H1 (cell line): ENCODE data around the gene SETD1B. TPM values are rescaled to one million over a fixed set of nuclear protein-coding genes. Genes with fewer than 3 reads are reported as not detected.

Experiments used
- SIN3A ChIP-seq, 2 experiments: IDR thresholded peaks in 1 of 2; conservative IDR thresholded peaks in 1 of 2; 2 replicates each; pipeline ENCODE4 v1.6.1; 2011 to 2012; ENCODE audit warnings: low read length in 2 of 2, improper control_type of control experiment in 1 of 2, low read depth in 1 of 2, mild to moderate bottlenecking in 1 of 2
- polyA plus RNA-seq, 7 experiments: library from polyadenylated mRNA; depleted of rRNA in 3 of 7; stranded (reverse) in 5 of 7; unstranded in 2 of 7; fragments of >200 nt in 5 of 7; fragments of 200-250 nt in 2 of 7; gene quantifications; 1 replicate in 5 of 7; 2 replicates in 1 of 7; 4 replicates in 1 of 7; pipeline versions ENCODE4 v1.2.1 to v1.2.3, GENCODE V29; 2011 to 2013; ENCODE audit warnings: missing spikeins in 2 of 7, mixed read lengths in 2 of 7
- total RNA-seq: library from RNA; stranded (reverse); fragmentation: NEBNext Ultra II Directional; extraction: Animal tissue kit (Norgen Biotek cat#: 25700); gene quantifications from 2 replicates; pipeline ENCODE4 v1.2.1, GENCODE V29; 2021

The SETD1B gene
- total and polyA plus RNA-seq, 2 of the 8 experiments (the other 6 are each of a cell fraction or from before 2014, with no cell fraction given): 1.3 to 17.7 TPM

DNA sequence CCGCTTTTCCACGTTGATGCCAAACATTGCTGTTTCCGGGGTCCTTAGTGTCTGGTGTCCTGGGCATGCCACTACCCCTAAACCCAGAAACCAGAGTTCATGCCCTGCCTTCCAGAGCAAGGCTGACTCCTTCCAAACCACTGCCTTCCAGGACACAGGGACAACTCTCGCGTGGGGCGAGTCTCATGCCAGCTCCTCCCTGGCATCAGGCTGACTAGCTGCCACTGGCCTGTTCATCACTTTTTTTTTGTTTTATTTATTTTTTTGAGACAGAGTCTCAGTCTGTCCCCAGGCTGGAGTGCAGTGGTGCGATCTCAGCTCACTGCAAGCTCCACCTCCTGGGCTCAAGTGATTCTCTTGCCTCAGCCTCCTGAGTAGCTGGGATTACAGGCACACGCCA, 4.8 kb downstream of the SETD1B start (continued):
- no peak for TF ChIP-seq SIN3A (conservative IDR thresholded peaks at IDR 0.05 in 1 of 2, IDR thresholded peaks at IDR 0.05 in 1 of 2; ENCODE audit: low read depth in 1 of 2, low read length in 2 of 2)
